Endothelial cell of umbilical vein (primary cell): ENCODE measurements around the gene CLNK.

Source experiments
- POLR2A ChIP-seq: IDR thresholded peaks from 2 replicates; pipeline ENCODE4 v1.6.1; 2012; ENCODE audit warnings: low read depth, mild to moderate bottlenecking, control low read depth, low read length
- TF ChIP-seq, protein P1 (sequence below), 2 donors: IDR thresholded peaks; 1 replicate in 1 of 2; 2 replicates in 1 of 2; pipeline ENCODE4 v1.5.1; 2011; ENCODE audit warnings: low read length in 2 of 2, mild to moderate bottlenecking in 2 of 2, moderate library complexity in 2 of 2, control low read depth in 1 of 2, inconsistent platforms in 1 of 2, low read depth in 1 of 2; ENCODE audit not compliant: insufficient read depth in 1 of 2; ENCODE audit errors: extremely low read depth in 1 of 2
- TF ChIP-seq, protein P2 (sequence below): IDR thresholded peaks from 2 replicates; pipeline ENCODE4 v1.6.1; 2011; ENCODE audit not compliant: insufficient read depth, insufficient read length

DNA sequence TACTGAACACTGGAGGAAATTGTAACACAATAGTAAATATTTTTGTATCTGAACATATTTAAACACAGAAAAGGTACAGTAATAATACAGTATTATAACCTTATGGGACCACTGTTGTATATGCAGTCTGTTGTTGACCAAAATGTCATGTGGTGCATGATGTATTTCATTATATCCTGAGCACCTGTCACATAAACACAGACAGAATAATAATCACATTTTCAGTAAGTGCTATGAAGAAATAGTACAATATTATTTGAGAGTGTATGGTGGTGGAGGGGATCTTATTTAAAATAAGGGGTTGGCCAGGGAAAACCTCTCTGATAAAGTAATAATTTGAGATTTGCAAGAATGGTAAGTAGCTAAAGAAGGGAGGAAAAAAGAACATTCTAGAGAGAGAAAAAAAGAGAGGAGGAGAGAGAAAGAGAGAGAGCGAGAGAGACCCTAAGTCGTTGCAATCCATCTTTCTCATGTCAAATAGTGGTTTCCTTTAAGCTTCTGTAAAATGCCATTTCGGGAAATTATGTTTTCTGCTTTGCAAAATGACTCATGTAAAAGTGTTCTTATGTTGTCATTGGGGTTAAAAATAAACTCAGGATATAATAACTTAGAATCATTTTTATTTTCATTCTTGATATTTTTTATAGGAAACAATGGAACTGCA, 19.3 kb upstream of the CLNK start:
- TF ChIP-seq, protein P1, sequence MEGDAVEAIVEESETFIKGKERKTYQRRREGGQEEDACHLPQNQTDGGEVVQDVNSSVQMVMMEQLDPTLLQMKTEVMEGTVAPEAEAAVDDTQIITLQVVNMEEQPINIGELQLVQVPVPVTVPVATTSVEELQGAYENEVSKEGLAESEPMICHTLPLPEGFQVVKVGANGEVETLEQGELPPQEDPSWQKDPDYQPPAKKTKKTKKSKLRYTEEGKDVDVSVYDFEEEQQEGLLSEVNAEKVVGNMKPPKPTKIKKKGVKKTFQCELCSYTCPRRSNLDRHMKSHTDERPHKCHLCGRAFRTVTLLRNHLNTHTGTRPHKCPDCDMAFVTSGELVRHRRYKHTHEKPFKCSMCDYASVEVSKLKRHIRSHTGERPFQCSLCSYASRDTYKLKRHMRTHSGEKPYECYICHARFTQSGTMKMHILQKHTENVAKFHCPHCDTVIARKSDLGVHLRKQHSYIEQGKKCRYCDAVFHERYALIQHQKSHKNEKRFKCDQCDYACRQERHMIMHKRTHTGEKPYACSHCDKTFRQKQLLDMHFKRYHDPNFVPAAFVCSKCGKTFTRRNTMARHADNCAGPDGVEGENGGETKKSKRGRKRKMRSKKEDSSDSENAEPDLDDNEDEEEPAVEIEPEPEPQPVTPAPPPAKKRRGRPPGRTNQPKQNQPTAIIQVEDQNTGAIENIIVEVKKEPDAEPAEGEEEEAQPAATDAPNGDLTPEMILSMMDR (IDR thresholded peaks at IDR 0.05; ENCODE audit: extremely low read depth in 1 of 2, insufficient read depth in 1 of 2, low read depth in 1 of 2, low read length in 2 of 2): no peak
- TF ChIP-seq POLR2A: no peak
- TF ChIP-seq, protein P2, sequence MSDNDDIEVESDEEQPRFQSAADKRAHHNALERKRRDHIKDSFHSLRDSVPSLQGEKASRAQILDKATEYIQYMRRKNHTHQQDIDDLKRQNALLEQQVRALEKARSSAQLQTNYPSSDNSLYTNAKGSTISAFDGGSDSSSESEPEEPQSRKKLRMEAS: no peak
